ENCODE data around the gene RNF19B.
A peak's percentile ranks its signal among the peaks of the same experiment; 100 is the strongest.

Gene RNF19B

DNA sequence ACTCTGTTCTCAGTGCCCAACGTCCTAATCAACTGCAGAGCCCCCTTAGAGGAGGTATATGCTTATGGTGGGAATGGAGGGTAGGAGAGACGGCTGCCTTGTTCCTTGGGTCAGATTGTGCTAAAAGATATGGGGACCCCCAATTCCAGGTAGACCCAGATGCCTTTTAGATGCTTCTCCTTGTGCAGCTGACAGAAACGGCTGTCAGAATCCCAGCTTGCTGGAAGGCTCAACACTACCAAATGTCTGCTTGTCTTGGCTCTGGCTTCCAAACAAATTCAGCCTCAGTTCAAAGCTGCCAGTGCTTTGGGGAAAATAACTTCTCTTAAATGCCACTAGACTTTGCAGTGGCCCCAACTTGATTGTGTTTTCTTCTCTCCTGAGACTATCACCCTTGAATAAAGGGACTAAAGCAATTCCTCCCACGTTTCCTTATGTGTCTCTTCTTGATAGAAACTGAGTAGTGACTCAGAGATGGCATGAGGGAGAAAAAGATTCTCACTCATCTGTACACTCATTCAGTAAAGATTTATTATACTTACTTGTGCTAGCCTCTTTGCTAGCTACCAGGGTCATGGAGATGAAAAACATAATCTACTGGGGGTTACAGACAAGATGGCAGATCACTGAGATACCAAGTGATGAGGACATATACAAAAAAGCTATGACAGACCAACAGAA lies 3.4 kb upstream of the RNF19B start:
- DNase-seq (ENCODE audit: low spot score) = no peak

DNA sequence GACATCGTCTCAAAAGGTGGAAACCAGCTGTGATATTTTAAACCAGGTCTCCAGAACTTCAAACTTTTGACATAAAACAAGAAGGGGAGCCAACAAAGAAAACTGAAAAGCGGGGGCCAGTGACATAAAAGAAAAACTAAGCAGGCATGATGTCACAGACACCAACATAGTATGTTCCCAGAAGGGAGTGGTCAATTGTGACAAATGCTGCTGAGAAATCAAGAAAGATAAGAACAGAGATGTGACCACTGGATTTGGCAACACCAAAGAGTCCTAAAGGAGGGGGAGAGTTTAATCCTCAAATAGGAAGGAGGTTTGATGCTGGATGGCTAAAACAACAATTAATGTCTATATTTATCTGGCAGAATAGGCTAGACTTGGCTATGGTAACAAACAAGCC lies 2.3 kb upstream of the RNF19B start:
- no peak for DNase-seq (ENCODE audit: low spot score)

DNA sequence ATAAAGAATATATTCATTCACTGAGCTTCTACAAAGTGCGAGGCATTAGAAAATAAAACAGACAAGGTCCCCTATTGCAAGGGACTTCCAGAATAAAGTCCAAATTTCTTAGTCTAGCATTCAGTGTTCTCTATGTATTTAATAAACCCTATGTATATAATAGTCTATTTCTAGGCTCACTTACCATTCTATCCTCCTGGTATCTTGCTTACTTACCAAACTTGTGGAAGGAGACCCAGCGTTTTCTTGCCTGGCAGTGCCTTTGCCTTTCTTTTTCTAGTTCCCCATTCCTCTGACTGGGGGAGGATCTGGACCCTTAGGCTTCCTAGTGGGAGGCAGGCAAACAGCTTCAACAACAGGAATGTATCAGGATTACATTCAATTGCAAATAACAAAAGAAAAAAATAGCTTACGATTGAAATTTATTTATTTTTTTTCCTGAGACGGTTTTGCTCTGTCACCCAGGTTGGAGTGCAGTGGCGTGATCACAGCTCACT lies 690 bp upstream of the RNF19B start:
- DNase-seq (ENCODE audit: low spot score) = no peak

DNA sequence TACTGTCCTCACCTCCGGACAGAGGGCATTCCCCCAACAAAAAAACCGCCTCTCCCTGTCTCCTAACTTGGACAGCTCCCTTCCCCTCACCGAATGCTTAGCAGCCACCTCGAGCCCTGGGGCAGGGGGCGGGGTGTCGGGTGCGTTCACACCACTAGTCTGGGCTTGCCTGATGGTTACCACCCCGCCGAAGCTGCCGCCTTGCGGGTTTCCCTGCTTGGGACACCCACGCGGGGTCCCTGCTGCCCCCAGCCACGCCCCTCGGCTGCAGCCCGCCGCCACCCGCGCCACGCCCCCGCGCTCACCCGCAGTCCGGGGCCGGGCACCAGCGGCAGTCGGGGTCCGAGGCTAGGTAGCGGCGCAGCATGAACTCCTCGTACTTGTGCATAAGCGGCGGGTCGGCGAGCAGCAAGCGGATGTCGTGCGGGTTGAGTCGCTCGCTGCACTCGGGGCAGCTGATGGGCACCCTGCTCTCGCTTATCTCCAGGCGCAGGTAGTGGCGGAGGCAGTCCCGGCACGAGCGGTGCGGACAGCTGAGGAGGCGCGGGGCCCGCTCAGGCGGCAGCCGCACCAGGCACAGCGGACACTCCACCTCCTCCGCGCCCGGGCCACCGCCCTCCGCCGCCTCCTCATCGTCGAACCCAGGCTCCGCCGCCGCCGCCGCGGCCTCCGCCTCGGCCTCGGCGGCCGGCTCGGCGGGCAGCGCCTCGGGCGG lies 706 bp downstream of the RNF19B start:
- DNase-seq (ENCODE audit: low spot score) = peak; percentile 80

DNA sequence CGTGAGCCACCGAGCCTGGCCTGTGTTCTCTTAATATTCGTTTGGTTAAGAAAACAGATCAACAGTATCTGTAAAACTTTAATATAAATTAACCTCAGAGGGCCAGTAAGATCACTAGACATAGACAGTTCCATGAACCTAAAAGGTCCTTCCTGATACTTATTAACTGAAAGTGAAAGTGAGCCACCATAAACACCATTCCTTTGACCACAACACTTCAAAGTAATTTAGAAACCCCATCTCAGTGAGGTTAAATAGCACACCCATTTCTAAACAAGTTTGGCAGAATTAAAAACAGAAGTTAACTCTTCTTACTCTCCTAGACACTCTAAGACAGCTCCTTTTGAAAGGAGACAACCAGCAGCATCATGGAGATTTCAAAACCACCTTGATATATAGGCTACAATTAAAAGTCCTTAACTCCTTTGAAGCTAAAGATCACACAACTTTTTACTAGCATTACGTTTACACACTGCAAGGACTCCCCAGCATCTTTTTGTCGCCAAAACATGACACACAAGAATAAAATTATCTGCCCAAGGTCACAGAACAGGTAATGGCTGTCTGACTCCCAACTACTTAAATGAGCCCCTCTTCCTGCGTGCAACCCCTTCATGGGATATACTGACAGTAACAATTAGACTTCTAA lies 2.2 kb downstream of the RNF19B start:
- no peak for DNase-seq (ENCODE audit: low spot score)

DNA sequence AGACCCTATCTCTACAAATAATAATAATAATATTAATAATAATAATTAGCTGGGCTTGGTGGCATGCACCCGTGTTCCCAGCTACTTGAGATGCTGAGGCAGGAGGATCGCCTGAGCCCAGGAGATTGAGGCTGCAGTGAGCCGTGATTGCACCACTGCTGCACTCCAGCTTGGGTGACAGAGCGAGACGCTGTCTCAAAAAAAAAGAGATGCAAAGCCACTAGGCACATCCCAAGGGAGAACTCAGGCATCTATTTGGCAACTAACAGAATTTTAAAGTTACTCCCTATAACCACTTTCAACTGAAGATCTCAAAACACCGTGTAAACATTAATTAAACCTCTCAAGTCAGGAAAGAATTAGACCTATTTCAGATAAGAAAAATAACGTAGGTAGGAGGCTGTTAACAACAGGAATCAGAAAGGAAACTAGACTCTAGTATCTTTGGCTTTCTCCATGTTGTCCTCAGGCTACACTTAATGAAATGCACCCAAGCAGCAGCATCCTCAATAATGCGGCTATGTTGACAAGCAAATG lies 3.7 kb downstream of the RNF19B start:
- no peak for DNase-seq (ENCODE audit: low spot score)

DNA sequence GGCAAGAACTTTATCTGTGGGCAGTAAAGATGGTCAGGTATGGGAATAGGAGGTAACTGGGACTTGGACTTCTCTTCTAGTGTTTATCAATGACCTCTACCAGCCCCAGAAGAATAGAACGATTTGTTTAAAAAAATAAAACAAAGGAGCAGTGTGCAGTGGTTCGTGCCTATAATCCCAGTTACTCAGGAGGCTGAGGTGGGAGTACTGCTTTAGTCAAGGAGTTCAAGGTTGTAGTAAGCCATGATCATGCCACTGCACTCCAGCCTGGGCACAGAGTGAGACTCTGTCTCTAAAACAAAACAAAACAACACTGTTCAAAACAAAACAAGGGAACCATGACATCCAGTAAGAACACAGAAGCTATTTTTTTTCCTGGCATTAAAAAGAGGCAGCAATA lies 4.3 kb downstream of the RNF19B start:
- DNase-seq (ENCODE audit: low spot score) = no peak

DNA sequence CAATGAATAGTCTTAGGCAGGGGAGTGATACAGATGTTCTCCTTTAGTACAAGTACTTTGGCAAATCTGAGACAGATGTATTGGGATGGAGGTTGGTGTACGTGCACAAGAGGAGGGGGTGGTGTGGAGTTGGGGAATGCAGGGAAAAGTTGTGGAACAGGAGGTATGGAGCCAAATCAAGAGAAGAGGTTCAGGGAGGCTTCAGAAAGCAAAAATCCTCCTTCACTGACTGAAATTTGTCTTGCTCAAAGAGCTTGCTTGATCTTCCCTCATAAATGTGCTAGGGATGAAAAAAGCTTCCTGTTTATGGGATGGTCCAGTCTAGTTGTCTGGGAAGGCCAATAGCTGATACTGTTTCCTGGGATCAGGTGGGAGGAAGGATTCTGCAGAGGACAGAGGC lies 5.8 kb downstream of the RNF19B start:
- no peak for DNase-seq (ENCODE audit: low spot score)

DNA sequence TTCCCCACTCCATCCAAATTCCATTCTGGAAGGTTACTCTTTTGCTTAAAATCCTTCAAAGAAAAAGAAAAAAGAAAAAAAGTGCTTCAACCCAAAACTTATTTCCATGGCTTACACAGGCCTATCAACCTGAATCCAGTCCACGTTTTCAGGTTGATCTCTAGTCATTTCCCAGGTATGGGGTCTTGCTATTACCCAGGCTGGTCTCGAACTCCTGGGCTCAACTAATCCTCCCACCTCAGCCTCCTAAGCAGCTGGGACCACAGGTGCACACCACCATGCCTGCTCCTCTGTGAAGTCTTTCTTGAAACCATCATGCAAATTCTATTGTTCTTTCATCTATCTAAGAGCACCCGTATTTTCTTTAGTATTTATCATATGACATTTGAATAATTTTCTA lies 7.6 kb downstream of the RNF19B start:
- no peak for DNase-seq (ENCODE audit: low spot score)

DNA sequence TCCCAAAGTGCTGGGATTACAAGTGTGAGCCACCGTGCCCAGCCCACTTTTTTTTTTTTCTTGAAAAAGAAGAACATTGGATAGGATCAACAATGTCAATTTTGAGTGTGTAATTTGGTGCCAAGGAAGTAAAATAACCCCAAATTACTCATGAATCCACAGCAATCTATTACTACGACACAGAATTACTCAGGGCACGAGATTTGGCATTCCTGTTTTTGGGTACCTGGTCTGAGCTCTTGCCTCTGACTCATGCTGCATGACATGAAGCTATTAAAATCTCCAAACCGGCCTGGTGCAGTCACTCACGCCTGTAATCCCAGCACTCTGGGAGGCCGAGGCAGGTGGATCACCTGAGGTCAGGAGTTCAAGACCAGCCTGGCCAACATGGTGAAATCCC lies 10.4 kb downstream of the RNF19B start:
- no peak for DNase-seq (ENCODE audit: low spot score)

DNA sequence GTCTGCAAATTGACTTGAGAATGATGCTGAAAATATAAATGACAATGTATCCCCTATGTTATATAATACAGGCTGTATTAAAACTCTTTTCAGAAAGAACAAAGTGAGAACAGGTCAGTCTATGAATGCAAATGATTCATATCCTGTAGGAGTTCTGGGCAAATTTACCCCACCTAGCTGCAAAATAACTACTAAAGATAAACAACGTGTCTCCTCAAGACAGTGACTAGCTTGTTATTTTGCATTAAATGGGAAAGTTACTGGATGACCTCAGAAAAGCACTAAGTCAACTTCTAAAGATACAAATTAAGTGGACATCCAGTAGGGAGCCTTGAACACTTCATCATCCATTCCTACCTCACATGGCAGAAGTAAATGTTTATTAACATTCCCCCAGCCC lies 11.1 kb downstream of the RNF19B start:
- DNase-seq (ENCODE audit: low spot score) = no peak

DNA sequence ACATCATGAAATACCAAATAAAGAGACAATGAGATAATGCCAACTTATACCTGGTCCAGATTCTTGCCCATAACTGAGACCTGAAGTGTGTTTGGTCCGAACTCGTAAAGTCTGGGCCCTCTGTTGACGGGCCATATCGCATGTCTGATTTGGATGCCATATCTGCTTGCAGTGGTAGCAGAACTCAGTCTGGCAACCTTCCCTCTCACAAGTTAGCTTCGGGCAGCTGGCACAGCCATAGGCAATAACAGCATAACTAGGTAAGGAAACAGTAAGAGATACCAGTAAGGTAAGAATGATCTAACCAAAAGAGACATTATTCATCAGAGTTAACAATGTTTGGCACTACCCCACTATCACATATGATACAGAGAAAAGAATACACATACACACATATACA lies 15.1 kb downstream of the RNF19B start:
- no peak for DNase-seq (ENCODE audit: low spot score)

DNA sequence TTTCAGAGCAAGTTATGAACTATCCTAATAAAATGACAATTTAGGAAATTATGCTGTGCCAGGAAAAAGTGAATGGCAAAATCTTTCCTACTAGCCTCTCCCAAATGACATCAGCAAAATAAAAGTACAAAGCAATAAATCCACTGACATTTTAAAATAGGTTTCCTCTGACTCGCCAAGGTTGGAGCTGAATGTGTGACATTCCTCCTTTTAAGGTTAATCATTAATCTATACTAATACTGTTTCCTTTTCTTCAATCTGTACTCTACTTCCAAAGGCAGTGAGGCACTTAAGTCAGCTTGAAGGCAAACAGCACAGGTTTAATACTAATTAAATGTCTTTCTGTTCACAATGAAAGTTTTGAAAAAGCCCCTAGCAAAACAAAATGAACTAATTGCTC lies 15.7 kb downstream of the RNF19B start:
- no peak for DNase-seq (ENCODE audit: low spot score)

DNA sequence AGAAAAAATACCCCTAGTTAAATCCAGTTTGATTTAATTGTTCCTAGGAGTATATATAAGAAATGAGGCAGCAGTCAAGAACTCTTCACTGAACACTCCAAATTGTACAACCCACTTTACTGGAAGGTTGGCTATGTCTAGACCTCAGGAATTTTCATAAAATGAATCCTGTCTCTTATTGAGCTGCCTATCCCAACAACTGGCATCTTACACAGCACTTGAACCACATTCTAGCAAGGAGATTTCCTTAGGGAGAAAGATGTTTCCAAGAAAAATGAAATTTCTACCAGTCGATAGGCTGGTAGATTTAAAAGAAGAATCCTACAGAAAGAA lies 16.3 kb downstream of the RNF19B start:
- no peak for DNase-seq (ENCODE audit: low spot score)

DNA sequence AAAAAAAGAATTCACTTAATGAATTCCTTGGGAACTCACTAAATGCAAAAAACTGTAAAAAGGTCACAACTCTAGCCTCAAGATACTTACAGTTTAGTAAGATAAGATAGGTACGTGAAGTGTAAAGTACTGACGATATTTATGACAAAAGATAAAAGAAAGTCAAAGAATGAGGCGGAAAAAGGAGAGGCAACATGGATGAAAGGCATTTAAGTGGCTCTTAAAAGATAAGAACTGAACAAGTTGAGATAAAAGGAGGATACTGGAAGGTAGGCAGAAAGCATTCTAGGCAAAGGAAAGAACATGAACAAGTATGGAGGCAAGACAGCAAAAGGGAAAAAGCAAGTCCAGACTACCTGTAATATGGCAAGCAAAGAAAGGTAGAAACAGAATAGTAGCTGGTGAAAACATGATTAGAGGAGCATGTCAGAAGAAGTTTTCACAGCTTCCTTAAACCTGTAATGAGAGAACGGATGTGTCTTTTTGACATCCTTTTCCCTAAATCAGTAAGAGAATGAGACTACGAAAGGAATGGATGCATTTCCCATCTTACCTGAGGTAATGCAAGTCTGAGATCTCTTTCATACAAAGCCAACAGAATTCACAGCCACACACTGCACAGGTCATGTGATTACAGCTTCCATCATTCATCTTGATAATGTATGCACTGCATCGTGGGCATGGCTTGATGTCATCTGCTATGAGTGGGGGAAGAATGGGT lies 16.8 kb downstream of the RNF19B start:
- no peak for DNase-seq (ENCODE audit: low spot score)

DNA sequence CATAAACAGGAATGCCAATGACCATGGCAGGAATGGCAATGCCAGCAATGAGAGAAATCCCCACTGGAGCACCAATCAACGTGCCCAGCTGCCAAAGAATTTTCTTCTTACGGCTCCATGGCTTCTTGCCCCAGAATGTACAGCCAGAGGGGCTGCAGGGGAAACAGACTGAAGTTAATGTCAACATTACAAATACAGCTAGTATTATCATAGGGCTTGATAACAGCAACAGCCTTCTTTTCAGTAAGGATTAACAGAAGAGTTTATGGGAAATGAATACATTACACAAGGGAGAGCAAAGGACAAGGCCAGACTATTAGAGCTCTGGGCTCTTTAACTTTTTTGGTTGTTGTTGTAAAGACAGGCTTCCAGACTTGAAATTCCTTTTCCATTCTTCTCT lies 18.2 kb downstream of the RNF19B start:
- no peak for DNase-seq (ENCODE audit: low spot score)

DNA sequence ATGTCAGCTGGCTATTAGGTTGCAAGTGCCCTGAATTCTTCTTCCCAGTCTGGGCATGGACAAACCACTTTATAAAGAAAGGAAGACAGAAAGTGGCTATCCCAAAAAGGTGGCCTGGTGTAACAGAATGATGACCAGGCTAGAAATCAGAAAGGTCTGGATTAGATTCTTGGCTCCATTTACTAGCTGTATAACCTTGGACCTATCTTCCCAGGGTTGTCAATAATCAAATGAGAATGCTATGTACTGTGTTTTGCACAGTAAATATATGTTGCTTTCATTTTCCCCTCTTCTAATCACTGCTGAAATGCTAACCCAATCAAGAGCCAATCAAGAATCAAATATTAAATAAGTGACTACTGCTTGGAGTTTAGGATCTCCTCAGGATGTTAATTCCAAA lies 20.4 kb downstream of the RNF19B start:
- DNase-seq (ENCODE audit: low spot score) = no peak

DNA sequence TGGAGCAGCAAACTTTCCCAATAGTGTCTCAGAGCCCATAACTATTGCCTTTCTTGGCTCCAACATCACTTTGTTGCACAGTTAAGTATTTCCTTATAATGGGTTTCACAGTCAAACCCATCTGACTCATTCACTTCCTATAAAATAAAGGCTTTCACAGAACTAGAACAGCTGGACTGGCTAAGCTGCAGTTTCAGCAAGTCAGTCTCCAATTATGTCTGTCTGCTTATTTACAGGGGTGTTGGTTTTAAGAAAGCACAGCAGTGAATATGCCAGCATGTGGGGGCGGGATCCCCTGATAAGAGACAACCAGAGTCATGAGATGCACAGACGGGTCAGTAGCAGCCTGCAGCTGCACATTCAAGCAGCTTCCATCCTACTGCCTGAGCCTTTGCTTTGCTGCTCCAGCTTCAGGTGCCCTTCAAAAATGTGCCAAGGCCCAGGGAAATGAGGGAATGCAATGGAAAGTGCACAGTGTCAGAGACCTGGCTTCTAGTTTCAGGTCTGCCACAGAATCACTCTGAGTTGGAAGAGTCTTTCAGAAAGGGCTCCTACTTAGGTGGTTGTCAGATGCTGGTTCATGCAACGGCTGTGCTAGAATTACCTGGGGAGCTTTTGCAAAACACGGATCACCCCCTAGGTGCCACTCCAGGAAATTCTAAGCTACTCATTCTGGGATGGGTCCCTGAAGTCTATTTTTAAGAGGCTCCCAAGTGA lies 24.8 kb downstream of the RNF19B start:
- no peak for DNase-seq (ENCODE audit: low spot score)

DNA sequence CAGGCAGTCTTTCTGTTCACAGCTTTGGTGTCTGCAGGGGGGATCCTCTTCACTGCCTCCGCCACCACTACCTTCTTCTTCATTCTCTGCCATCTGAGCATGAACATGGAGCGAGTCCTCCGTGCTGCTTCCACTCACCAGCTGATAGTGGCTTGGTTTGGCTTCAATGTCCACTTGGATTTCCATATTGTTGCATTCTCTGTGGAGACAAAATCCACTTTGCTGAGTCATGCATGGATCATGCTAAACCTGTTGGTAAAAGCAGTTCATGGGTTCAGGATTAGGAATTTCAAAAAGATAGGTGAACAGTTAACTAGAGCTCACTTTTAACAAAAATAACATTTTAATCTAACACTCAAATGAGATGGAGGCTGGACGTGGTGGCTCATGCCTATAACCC lies 27.5 kb downstream of the RNF19B start:
- DNase-seq (ENCODE audit: low spot score) = no peak

DNA sequence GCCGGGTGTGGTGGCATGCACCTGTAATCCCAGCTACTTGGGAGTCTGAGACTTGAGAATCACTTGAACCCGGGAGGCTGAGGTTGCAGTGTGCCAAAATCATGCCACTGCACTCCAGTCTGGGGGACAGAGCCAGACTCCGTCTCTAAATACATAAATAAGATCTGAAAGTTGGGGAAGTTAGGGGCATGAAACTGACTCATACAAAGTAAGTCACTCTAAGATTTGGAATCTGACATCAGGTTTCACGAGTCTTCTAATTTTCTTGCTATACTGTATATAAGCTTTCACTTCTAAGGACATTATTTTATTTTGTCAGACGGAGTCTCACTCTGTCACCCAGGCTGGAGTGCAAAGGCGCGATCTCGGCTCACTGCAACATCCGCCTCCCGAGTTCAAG lies 30.1 kb downstream of the RNF19B start:
- no peak for DNase-seq (ENCODE audit: low spot score)

DNA sequence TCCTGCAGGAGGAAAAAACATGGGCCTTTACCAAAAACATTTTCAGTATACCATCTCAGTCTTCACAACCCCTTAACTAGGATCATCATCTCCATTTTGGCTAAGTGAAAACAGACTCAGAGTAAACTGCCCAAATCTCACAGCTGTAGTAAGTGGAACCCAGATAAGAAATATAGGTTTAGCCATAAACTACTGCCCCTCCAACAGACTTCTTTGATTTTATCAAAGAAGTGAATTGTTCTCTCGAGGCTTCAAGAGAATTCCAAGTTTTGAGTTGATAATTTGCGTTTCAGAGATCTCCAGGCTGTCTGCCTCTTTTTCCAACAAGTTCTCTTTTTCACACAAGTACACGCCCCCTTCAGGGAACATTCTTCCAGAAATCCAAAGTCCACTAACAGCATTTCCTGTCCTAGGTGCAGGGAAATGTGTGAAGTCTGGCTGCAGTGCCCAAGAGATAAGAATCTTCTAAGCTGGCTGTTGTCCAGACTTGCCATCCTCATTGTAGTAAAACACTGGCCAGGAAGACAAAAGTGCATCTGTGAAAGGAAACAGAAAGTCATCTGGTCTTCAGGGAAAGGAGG lies 30.8 kb downstream of the RNF19B start:
- DNase-seq (ENCODE audit: low spot score) = no peak

DNA sequence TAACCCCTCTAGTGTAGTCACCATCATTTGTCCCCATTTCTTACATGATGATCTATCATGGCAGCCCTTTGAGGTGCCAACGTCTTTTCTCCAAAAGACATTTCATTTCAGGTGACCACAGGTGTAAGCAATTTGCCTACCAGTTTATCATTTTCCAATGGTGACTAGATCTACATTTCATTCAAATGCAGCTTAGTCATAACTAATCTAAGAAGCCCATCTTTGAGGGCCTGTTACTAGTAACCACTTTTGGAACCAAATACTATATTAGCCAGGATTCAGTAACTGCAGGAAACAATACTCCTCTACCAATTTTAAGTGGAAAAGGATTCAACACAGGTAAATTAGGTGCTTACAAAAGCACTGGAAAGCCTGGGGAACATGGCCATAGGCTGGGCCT lies 32.8 kb downstream of the RNF19B start:
- DNase-seq (ENCODE audit: low spot score) = no peak

All from iPS-NIHi11 (cell line).